ENCODE measurements around the gene FXYD5. TPM values are rescaled to one million over a fixed set of nuclear protein-coding genes. Genes with fewer than 3 reads are reported as not detected.
"Not testable (repeated sequence)": the region's sequence is repeated elsewhere in the genome, so short reads cannot be mapped to it uniquely, and the experiment has no call there.

Gene FXYD5
- total and polyA plus RNA-seq, 2 donors (not counting 1 experiment from before 2014, with no cell fraction given): 19.8 to 100 TPM

DNA sequence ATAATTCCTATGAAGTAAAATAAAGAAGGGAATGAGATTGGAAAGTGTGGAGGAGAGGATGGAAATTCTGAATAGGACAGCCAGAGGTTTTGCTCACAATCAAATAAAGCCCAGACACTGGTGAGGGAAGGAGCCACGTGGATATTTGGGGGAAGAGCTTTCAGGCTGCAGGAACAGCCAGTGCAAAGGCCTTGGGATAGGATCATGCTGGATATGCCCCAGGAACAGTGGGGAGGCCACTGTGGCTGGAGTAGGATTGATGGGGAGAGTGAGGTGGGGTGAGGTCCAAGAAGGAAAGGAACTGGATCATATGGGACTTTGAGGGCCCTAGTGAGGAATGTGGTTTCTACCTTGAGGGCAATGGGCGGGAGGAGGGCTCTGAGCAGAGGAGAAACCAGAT, 4.1 kb upstream of the FXYD5 start:
- Histone ChIP-seq H3K36me3 (ENCODE audit: control insufficient read depth, insufficient read depth, low read length) (no peaks in the 10 kb centered on the region), H3K27me3 (ENCODE audit: control insufficient read depth, insufficient read depth, low read length) (no peaks in the 10 kb centered on the region), H4K20me1 (ENCODE audit: control insufficient read depth, extremely low read depth, insufficient read depth, low read length) (no peaks in the 10 kb centered on the region), H3K9ac (ENCODE audit: insufficient read depth, low read length) (no peak overlapping the region), H3K4me2 (ENCODE audit: extremely low read depth, insufficient read depth, low read length) (no peak overlapping the region), H2AFZ (ENCODE audit: low read length) (no peak overlapping the region), H3K4me3 (replicated peaks in 1 of 4; ENCODE audit: control extremely low read depth in 1 of 4, insufficient read depth in 1 of 4, low read depth in 3 of 4, low read length in 4 of 4) (no peak overlapping the region), H3K79me2 (ENCODE audit: control insufficient read depth, insufficient read depth, low read length) (peaks cover 8% of the 10 kb centered on the region), H3K4me1 (ENCODE audit: control insufficient read depth, extremely low read depth, insufficient read depth, low read length) (peaks cover 1% of the 10 kb centered on the region), H3K27ac (ENCODE audit: insufficient read depth, low read length) (no peak overlapping the region), H3K9me3 (ENCODE audit: control insufficient read depth, insufficient read depth, low read depth, low read length) (no peaks in the 10 kb centered on the region)
- TF ChIP-seq EZH2 (IDR thresholded peaks at IDR 0.05; ENCODE audit: low read length, missing control alignments): no peak
- TF ChIP-seq, protein P1, sequence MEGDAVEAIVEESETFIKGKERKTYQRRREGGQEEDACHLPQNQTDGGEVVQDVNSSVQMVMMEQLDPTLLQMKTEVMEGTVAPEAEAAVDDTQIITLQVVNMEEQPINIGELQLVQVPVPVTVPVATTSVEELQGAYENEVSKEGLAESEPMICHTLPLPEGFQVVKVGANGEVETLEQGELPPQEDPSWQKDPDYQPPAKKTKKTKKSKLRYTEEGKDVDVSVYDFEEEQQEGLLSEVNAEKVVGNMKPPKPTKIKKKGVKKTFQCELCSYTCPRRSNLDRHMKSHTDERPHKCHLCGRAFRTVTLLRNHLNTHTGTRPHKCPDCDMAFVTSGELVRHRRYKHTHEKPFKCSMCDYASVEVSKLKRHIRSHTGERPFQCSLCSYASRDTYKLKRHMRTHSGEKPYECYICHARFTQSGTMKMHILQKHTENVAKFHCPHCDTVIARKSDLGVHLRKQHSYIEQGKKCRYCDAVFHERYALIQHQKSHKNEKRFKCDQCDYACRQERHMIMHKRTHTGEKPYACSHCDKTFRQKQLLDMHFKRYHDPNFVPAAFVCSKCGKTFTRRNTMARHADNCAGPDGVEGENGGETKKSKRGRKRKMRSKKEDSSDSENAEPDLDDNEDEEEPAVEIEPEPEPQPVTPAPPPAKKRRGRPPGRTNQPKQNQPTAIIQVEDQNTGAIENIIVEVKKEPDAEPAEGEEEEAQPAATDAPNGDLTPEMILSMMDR (conservative IDR thresholded peaks at IDR 0.05 in 1 of 2, IDR thresholded peaks at IDR 0.05 in 1 of 2; ENCODE audit: low read depth in 1 of 2, low read length in 2 of 2): no peak
- no peak for DNase-seq (ENCODE audit: low read depth in 2 of 2)

DNA sequence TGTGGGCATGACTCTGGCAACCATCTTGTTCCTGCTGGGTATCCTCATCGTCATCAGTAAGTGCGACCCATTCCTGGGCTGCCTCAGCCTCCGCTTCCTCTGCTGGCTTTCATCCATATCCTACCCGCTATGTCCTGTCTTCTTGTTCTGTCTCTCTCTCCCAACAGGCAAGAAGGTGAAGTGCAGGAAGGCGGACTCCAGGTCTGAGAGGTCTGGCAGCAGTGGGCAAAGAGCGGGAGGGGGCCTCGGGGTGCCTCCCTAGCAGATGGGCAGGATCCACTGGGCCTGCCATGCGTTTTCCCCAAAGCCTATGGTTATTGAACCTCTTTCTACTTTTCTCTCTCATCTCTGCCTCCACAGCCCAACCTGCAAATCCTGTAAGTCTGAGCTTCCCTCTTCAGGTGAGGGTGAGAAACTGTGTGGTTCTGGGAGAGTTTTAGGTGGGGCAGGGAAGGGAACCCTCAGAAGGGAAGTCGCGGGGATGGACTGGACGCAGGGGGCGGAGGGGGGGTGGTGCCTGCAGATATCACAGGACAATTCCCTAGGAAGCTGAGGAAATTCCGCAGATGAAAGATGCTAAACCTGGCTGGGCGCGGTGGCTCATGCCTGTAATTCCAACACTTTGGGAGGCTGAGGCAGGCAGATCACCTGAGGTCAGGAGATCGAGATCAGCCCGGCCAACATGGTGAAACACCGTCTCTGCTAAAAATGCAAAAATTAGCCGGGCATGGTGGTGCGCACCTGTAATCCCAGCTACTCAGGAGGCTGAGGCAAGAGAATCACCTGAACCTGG, 3.1 kb upstream of the FXYD5 start:
- no peak overlapping the region for H2AFZ ChIP-seq (ENCODE audit: low read length)
- H3K9me3 ChIP-seq (ENCODE audit: control insufficient read depth, insufficient read depth, low read depth, low read length): no peaks in the 10 kb centered on the region
- no peak overlapping the region for H3K4me3 ChIP-seq (replicated peaks in 1 of 4; ENCODE audit: control extremely low read depth in 1 of 4, insufficient read depth in 1 of 4, low read depth in 3 of 4, low read length in 4 of 4)
- no peaks in the 10 kb centered on the region for H4K20me1 ChIP-seq (ENCODE audit: control insufficient read depth, extremely low read depth, insufficient read depth, low read length)
- no peak overlapping the region for H3K4me2 ChIP-seq (ENCODE audit: extremely low read depth, insufficient read depth, low read length)
- H3K27me3 ChIP-seq (ENCODE audit: control insufficient read depth, insufficient read depth, low read length): no peaks in the 10 kb centered on the region
- TF ChIP-seq, protein P1 (conservative IDR thresholded peaks at IDR 0.05 in 1 of 2, IDR thresholded peaks at IDR 0.05 in 1 of 2; ENCODE audit: low read depth in 1 of 2, low read length in 2 of 2): no peak
- TF ChIP-seq EZH2 (IDR thresholded peaks at IDR 0.05; ENCODE audit: low read length, missing control alignments): no peak
- H3K9ac ChIP-seq (ENCODE audit: insufficient read depth, low read length): no peak overlapping the region
- no peaks in the 10 kb centered on the region for H3K36me3 ChIP-seq (ENCODE audit: control insufficient read depth, insufficient read depth, low read length)
- peaks cover 2% of the 10 kb centered on the region for H3K4me1 ChIP-seq (ENCODE audit: control insufficient read depth, extremely low read depth, insufficient read depth, low read length)
- no peak for DNase-seq (ENCODE audit: low read depth in 2 of 2)
- H3K79me2 ChIP-seq (ENCODE audit: control insufficient read depth, insufficient read depth, low read length): peaks cover 19% of the 10 kb centered on the region
- no peak overlapping the region for H3K27ac ChIP-seq (ENCODE audit: insufficient read depth, low read length)

DNA sequence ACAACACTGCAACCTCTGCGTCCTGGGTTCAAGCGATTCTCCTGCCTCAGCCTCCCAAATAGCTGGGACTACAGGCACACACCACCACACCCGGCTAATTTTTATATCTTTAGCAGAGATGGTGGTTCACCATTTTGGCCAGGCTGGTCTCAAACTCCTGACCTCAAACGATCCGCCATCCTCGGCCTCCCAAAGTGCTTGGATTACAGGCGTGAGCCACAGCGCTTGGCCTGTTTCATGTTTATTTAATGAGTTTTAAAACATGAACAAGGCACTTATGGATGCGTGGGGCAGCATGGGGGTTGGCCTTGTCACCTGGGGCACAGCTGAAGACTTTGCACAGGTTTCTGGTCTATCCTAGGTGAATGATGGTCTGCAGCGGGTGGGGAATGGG, 1.4 kb upstream of the FXYD5 start:
- not testable (repeated sequence) for H3K4me1 ChIP-seq (ENCODE audit: control insufficient read depth, extremely low read depth, insufficient read depth, low read length); H3K27me3 ChIP-seq (ENCODE audit: control insufficient read depth, insufficient read depth, low read length); H3K27ac ChIP-seq (ENCODE audit: insufficient read depth, low read length); H3K4me2 ChIP-seq (ENCODE audit: extremely low read depth, insufficient read depth, low read length); H3K4me3 ChIP-seq (replicated peaks in 1 of 4; ENCODE audit: control extremely low read depth in 1 of 4, insufficient read depth in 1 of 4, low read depth in 3 of 4, low read length in 4 of 4); H3K9me3 ChIP-seq (ENCODE audit: control insufficient read depth, insufficient read depth, low read depth, low read length); H4K20me1 ChIP-seq (ENCODE audit: control insufficient read depth, extremely low read depth, insufficient read depth, low read length); H3K9ac ChIP-seq (ENCODE audit: insufficient read depth, low read length); DNase-seq (ENCODE audit: low read depth in 2 of 2); H3K36me3 ChIP-seq (ENCODE audit: control insufficient read depth, insufficient read depth, low read length); H2AFZ ChIP-seq (ENCODE audit: low read length)
- H3K79me2 ChIP-seq (ENCODE audit: control insufficient read depth, insufficient read depth, low read length): peaks cover 22% of the 10 kb centered on the region

Measured in fibroblast of lung (primary cell).